IPS-11a (cell line): Measurements from ENCODE around the gene NOS3.
A peak's percentile ranks its signal among the peaks of the same experiment; 100 is the strongest.

Source experiments
- H3K4me3 ChIP-seq: one replicate; pipeline ENCODE4 v1.5.1; 2013; ENCODE audit warnings: low read depth, low read length, control low read depth

The NOS3 gene

GRCh38 chr7:151013733-151014497 is 23.1 kb downstream of the NOS3 start:
- H3K4me3 ChIP-seq, result no peak overlapping the region

- no peak overlapping the region for H3K4me3 ChIP-seq
Observed at GRCh38 chr7:151014950-151015349, 24.1 kb downstream of the NOS3 start.

- no peak overlapping the region for H3K4me3 ChIP-seq
Observed at GRCh38 chr7:151015967-151016366, 25.1 kb downstream of the NOS3 start.

- no peak overlapping the region for H3K4me3 ChIP-seq
Observed at GRCh38 chr7:151016505-151016904, 25.7 kb downstream of the NOS3 start.

GRCh38 chr7:151016942-151017341 is 26.1 kb downstream of the NOS3 start:
- H3K4me3 ChIP-seq, result no peak overlapping the region

- no peak overlapping the region for H3K4me3 ChIP-seq
Observed at GRCh38 chr7:151017370-151017952, 26.6 kb downstream of the NOS3 start.

- peak overlapping the region; percentile 17 for H3K4me3 ChIP-seq
Observed at GRCh38 chr7:151017953-151018420, 27.2 kb downstream of the NOS3 start.

GRCh38 chr7:151018421-151019129 is 27.8 kb downstream of the NOS3 start:
- H3K4me3 ChIP-seq, result no peak overlapping the region

GRCh38 chr7:151019130-151019447 is 28.3 kb downstream of the NOS3 start:
- no peak overlapping the region for H3K4me3 ChIP-seq

- H3K4me3 ChIP-seq, result no peak overlapping the region
Observed at GRCh38 chr7:151020231-151020630, 29.4 kb downstream of the NOS3 start.

GRCh38 chr7:151023232-151023631 is 32.4 kb downstream of the NOS3 start:
- no peak overlapping the region for H3K4me3 ChIP-seq

GRCh38 chr7:151024435-151025056 is 33.7 kb downstream of the NOS3 start, which contains the start of gene ATG9B:
TSS of gene ATG9B (minus strand) at chr7:151024494. CDS start at chr7:151024423, 71 bp downstream.
- H3K4me3 ChIP-seq, result no peak within 1 kb of the TSS

- H3K4me3 ChIP-seq, result no peak overlapping the region
Observed at GRCh38 chr7:151025924-151026671, 35.3 kb downstream of the NOS3 start.

- peak overlapping the region; percentile 89 for H3K4me3 ChIP-seq
Observed at GRCh38 chr7:151026771-151027727, 36.2 kb downstream of the NOS3 start.

GRCh38 chr7:151027728-151028130 is 36.9 kb downstream of the NOS3 start:
- peak overlapping the region; percentile 89 for H3K4me3 ChIP-seq

- H3K4me3 ChIP-seq, result peak within 1 kb of the TSS; percentile 89
Observed at GRCh38 chr7:151028131-151028947, 37.5 kb downstream of the NOS3 start, which contains the start of gene ABCB8. TSS of gene ABCB8 (plus strand) at chr7:151028450. CDS start at chr7:151028516, 66 bp downstream.

GRCh38 chr7:151028948-151029501 is 38.2 kb downstream of the NOS3 start:
- H3K4me3 ChIP-seq, result peak overlapping the region; percentile 89

GRCh38 chr7:151031011-151031410 is 40.2 kb downstream of the NOS3 start:
- H3K4me3 ChIP-seq, result no peak overlapping the region
